ENCODE results near the gene ITPRID2. TPM values are rescaled to one million over a fixed set of nuclear protein-coding genes. Genes with fewer than 3 reads are reported as not detected.

ITPRID2 gene
- total and polyA plus RNA-seq, 10 of the 15 experiments (the other 5 are each of a cell fraction or from before 2014, with no cell fraction given): 4.7 to 23.7 (median 13.1) TPM

DNA sequence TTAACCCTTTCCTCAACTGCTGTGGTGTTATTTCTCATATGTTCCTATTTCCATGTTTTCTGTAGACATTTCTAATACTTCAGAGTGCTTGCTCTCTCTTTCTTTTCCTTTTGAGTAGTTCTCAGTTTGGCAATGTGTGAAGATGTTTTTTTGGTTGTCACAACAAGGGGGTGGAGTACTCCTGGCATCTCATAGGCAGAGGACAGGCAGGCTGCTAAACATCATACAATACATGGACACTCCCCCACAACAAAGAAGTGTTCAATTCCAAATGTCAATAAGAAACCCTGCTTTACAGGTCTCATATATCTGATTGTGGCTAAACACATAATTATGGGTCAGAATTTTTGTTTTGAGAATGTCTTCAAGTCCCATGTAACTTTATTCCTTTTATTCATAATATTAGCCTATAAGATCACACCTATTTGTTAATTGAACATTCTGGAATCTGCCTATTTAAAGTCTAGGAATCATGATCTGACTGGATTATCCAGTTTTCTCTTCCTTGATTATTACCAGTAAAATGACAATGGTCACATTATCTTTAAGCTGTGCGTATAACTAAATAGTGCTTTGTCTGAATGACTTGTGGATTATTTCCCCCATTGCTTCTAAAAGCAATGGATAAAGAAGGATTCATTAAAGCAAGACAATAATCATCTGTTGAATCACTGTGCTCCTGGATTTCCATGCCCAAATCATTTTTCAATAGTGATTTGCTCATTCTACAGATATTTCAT, 46.8 kb upstream of the ITPRID2 start (continued):
- no peak for TF ChIP-seq PBX3 (IDR thresholded peaks at IDR 0.05; ENCODE audit: insufficient replicate concordance, low read depth, low read length)

- no peak overlapping the region for H3K9ac ChIP-seq (ENCODE audit: control insufficient read depth, insufficient read depth, low read length)
- SMC1A ChIA-PET (ENCODE audit: uncharacterized antibody, unreplicated experiment): interaction anchor here (0.7 kb wide), 1 partner anchor 31 kb away, joined by 3 read pairs; no protein-coding TSS in a partner anchor
- 9% methylated on average over 4 of the region's 4 CpGs for WGBS (ENCODE audit: insufficient coverage, insufficient replicate concordance, low lambda C conversion rate, missing lambda C conversion rate)
Observed at GRCh38 chr2:181846399-181847197, 44.9 kb upstream of the ITPRID2 start.

More at GRCh38 chr2:181846399-181847197, 44.9 kb upstream of the ITPRID2 start:
- BruUV-seq (replicated peaks): no TSS peak
- H3K4me2 ChIP-seq (ENCODE audit: control insufficient read depth, insufficient read depth): no peak overlapping the region
- H3K9me3 ChIP-seq (replicated peaks; ENCODE audit: control insufficient read depth, insufficient read depth, low read length): no peaks in the 10 kb centered on the region
- DNase-seq (ENCODE audit: low read depth, low spot score): no peak
- ATAC-seq: no peak
- in situ Hi-C loops (cut with MboI): no loop called here
- H4K20me1 ChIP-seq (ENCODE audit: control insufficient read depth, insufficient read depth): no peaks in the 10 kb centered on the region
- H3K36me3 ChIP-seq (ENCODE audit: control insufficient read depth in 2 of 2, insufficient read depth in 2 of 2, low read length in 1 of 2): no peaks in the 10 kb centered on the region
- no peak for TF ChIP-seq HCFC1 (IDR thresholded peaks at IDR 0.05; ENCODE audit: low read length)
- TF ChIP-seq PBX3 (IDR thresholded peaks at IDR 0.05; ENCODE audit: insufficient replicate concordance, low read depth, low read length): no peak
- TF ChIP-seq, protein P1, sequence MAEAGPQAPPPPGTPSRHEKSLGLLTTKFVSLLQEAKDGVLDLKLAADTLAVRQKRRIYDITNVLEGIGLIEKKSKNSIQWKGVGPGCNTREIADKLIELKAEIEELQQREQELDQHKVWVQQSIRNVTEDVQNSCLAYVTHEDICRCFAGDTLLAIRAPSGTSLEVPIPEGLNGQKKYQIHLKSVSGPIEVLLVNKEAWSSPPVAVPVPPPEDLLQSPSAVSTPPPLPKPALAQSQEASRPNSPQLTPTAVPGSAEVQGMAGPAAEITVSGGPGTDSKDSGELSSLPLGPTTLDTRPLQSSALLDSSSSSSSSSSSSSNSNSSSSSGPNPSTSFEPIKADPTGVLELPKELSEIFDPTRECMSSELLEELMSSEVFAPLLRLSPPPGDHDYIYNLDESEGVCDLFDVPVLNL (IDR thresholded peaks at IDR 0.05; ENCODE audit: low read depth, low read length): no peak
- no peak for TF ChIP-seq GATAD2B (conservative IDR thresholded peaks at IDR 0.05; ENCODE audit: low read depth)
- no peak for TF ChIP-seq JUNB (IDR thresholded peaks at IDR 0.05)
- H3K4me3 ChIP-seq: no peak overlapping the region
- H3K27ac ChIP-seq (ENCODE audit: control insufficient read depth, insufficient read depth): no peak overlapping the region
- POLR2A ChIA-PET: no interaction called here
- intact Hi-C loops (cut with micrococcal nuclease; ENCODE audit: unreplicated experiment): no loop called here
- H3K79me2 ChIP-seq (ENCODE audit: control insufficient read depth, insufficient read depth, low read length): no peaks in the 10 kb centered on the region
- RAD21 ChIA-PET (ENCODE audit: unreplicated experiment): no interaction called here
- CTCF ChIA-PET: interaction anchor here (0.6 to 1.4 kb wide), 3 partner anchors 16 to 104 kb away, joined by 3 to 4 read pairs (median 4); no protein-coding TSS in a partner anchor
- H3K27me3 ChIP-seq (replicated peaks in 1 of 2; ENCODE audit: control insufficient read depth in 2 of 2, insufficient read depth in 2 of 2, low read length in 1 of 2): no peaks in the 10 kb centered on the region
- no peaks in the 10 kb centered on the region for H3K4me1 ChIP-seq (ENCODE audit: control insufficient read depth, insufficient read depth, low read length)
- peak; percentile 23 for FAIRE-seq
- H2AFZ ChIP-seq (ENCODE audit: control insufficient read depth, low read depth, low read length): no peak overlapping the region
